Parathyroid adenoma (tissue), 2 donors: Measurements from ENCODE around the gene APC2.

ENCODE experiments used
- H2AFZ ChIP-seq: fragments of 300-600 bp; sonication (generic); one replicate; pipeline ENCODE4 v1.7.0; 2017; ENCODE audit warnings: antibody characterized with exemption, mild to moderate bottlenecking
- H3K27ac ChIP-seq: fragments of 300-600 bp; sonication (generic); one replicate; pipeline ENCODE4 v1.7.0; 2017
- H3K27me3 ChIP-seq: fragments of 300-600 bp; sonication (generic); one replicate; pipeline ENCODE4 v1.7.0; 2017; ENCODE audit warnings: low read length; ENCODE audit not compliant: control insufficient read depth, insufficient read depth
- H3K36me3 ChIP-seq: fragments of 300-600 bp; sonication (generic); one replicate; pipeline ENCODE4 v1.7.0; 2017; ENCODE audit warnings: low read length; ENCODE audit not compliant: control insufficient read depth, insufficient read depth
- H3K4me1 ChIP-seq: fragments of 300-600 bp; sonication (generic); one replicate; pipeline ENCODE4 v1.7.0; 2017; ENCODE audit warnings: control low read depth
- H3K4me2 ChIP-seq: fragments of 300-600 bp; sonication (generic); one replicate; pipeline ENCODE4 v1.7.0; 2017; ENCODE audit warnings: low read length
- H3K4me3 ChIP-seq: fragments of 300-600 bp; sonication (generic); one replicate; pipeline ENCODE4 v1.7.0; 2017; ENCODE audit warnings: low read depth, low read length
- H3K79me2 ChIP-seq: fragments of 300-600 bp; sonication (generic); one replicate; pipeline ENCODE4 v1.7.0; 2017; ENCODE audit warnings: control low read depth
- H3K9ac ChIP-seq: fragments of 300-600 bp; sonication (generic); one replicate; pipeline ENCODE4 v1.7.0; 2017; ENCODE audit warnings: mild to moderate bottlenecking
- H3K9me3 ChIP-seq: fragments of 300-600 bp; sonication (generic); one replicate; pipeline ENCODE4 v1.7.0; 2017; ENCODE audit warnings: low read length; ENCODE audit not compliant: control insufficient read depth
- TF ChIP-seq, protein P1 (sequence below): fragments of 300-600 bp; sonication (generic); IDR thresholded peaks from one replicate; pipeline ENCODE4 v1.7.0; 2017; ENCODE audit warnings: antibody characterized with exemption, mild to moderate bottlenecking
- donor health status: primary hyperparathyroidism.

The APC2 gene

DNA sequence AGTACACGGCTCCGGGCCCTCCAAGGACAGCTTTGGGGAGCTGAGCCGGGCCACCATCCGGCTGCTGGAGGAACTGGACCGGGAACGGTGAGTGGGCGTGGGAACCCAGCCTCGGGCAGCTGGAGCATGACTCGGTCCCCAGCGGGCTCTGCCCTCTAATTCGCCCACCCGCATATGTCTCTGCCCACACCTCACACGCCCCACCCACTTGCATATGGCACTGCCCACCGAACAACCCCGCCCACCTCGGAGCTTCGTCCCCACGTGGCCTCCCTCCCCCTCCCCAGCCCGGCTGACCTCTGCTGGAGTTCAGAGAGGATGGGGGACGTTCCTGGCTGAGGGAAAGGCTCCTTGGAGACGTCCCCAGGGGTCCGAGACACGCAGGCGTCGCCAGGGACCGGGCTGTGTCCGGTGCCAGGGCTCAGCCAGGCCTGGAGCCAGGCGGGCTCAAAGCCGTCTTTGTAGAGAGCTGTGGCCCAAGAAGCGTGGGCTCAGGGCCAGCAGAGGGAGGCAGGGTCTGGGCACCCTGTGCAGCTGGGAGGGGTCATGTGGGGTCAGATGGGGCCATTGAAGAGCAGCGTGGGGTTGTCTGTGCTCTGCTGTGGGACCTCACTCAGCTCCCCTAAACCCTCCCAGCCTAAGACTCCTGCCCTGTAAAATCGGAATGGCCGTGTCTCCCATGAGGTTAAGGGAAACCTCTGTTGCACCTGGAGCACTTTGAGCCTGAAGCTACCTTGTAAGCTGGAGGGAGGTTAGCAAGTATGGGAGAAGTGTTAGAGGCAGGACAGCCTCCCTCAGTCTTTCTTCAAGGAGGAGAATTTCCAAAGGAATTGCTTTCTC, 3.8 kb downstream of the APC2 start:
- H3K4me1 ChIP-seq, result peaks cover 3% of the 10 kb centered on the region
- H3K4me2 ChIP-seq, result no peak overlapping the region
- H3K79me2 ChIP-seq, result no peaks in the 10 kb centered on the region
- no peaks in the 10 kb centered on the region for H3K36me3 ChIP-seq
- TF ChIP-seq, protein P1, sequence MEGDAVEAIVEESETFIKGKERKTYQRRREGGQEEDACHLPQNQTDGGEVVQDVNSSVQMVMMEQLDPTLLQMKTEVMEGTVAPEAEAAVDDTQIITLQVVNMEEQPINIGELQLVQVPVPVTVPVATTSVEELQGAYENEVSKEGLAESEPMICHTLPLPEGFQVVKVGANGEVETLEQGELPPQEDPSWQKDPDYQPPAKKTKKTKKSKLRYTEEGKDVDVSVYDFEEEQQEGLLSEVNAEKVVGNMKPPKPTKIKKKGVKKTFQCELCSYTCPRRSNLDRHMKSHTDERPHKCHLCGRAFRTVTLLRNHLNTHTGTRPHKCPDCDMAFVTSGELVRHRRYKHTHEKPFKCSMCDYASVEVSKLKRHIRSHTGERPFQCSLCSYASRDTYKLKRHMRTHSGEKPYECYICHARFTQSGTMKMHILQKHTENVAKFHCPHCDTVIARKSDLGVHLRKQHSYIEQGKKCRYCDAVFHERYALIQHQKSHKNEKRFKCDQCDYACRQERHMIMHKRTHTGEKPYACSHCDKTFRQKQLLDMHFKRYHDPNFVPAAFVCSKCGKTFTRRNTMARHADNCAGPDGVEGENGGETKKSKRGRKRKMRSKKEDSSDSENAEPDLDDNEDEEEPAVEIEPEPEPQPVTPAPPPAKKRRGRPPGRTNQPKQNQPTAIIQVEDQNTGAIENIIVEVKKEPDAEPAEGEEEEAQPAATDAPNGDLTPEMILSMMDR, result no peak
- H3K9ac ChIP-seq, result no peak overlapping the region
- peaks cover 17% of the 10 kb centered on the region for H3K27me3 ChIP-seq
- H3K27ac ChIP-seq, result no peak overlapping the region
- no peak overlapping the region for H2AFZ ChIP-seq
- H3K4me3 ChIP-seq, result no peak overlapping the region
- no peaks in the 10 kb centered on the region for H3K9me3 ChIP-seq

DNA sequence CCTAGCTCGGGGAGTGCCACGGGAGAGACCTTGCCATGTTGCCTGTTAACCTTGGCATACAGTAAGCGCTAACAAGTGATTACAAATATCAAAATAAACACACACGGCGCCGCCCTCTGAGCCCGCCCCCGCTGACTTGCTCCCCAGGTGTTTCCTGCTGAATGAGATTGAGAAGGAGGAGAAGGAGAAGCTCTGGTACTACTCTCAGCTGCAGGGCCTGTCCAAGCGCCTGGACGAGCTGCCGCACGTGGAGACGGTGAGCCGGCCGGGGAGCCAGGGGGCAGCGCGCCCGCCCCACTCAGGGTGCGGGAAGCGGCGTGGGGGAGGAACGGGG, 5.0 kb downstream of the APC2 start:
- H3K4me2 ChIP-seq, result no peak overlapping the region
- H2AFZ ChIP-seq, result no peak overlapping the region
- peaks cover 13% of the 10 kb centered on the region for H3K27me3 ChIP-seq
- H3K9ac ChIP-seq, result no peak overlapping the region
- no peaks in the 10 kb centered on the region for H3K9me3 ChIP-seq
- H3K79me2 ChIP-seq, result no peaks in the 10 kb centered on the region
- TF ChIP-seq, protein P1, result no peak
- no peak overlapping the region for H3K4me3 ChIP-seq
- H3K4me1 ChIP-seq, result peaks cover 3% of the 10 kb centered on the region
- H3K27ac ChIP-seq, result no peak overlapping the region
- H3K36me3 ChIP-seq, result no peaks in the 10 kb centered on the region

DNA sequence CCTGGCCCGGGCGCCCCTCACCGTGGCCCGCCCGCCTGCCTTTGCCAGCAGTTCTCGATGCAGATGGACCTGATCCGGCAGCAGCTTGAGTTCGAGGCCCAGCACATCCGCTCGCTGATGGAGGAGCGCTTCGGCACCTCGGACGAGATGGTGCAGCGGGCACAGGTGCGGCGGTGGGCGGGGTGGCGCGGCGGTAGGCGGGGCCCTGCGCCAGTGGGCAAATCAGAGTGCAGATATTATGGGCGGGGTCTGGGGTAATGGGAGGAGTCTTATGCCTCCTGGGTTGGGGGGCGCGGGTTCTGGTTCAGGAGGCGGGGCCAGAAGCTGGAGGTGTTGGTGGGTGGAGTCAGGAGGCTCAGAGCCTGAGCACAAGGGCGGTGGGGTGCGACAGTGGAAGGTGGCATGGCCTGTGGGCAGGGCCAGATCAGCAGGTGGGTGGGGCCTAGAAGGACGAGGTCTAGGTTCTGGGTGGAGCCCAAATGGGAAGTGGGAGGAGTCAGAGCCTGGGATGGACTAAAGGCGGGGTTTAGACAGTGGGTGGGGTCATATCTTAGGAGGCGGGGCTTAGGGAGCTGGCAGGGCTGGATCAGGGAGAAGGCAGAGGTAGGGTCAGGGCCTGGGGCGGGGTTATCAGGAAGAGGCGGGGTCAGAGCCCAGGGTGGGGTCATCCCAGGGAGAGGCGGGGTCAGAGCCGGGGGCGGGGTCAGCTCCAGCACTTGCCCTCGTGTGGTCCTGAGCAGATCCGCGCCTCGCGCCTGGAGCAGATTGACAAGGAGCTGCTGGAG, 5.6 kb downstream of the APC2 start:
- no peak overlapping the region for H3K4me2 ChIP-seq
- H3K9me3 ChIP-seq, result no peaks in the 10 kb centered on the region
- H3K9ac ChIP-seq, result no peak overlapping the region
- H3K36me3 ChIP-seq, result no peaks in the 10 kb centered on the region
- H3K27me3 ChIP-seq, result peaks cover 10% of the 10 kb centered on the region
- no peak overlapping the region for H3K4me3 ChIP-seq
- no peaks in the 10 kb centered on the region for H3K79me2 ChIP-seq
- no peak overlapping the region for H3K27ac ChIP-seq
- peaks cover 3% of the 10 kb centered on the region for H3K4me1 ChIP-seq
- TF ChIP-seq, protein P1, result no peak
- H2AFZ ChIP-seq, result no peak overlapping the region

DNA sequence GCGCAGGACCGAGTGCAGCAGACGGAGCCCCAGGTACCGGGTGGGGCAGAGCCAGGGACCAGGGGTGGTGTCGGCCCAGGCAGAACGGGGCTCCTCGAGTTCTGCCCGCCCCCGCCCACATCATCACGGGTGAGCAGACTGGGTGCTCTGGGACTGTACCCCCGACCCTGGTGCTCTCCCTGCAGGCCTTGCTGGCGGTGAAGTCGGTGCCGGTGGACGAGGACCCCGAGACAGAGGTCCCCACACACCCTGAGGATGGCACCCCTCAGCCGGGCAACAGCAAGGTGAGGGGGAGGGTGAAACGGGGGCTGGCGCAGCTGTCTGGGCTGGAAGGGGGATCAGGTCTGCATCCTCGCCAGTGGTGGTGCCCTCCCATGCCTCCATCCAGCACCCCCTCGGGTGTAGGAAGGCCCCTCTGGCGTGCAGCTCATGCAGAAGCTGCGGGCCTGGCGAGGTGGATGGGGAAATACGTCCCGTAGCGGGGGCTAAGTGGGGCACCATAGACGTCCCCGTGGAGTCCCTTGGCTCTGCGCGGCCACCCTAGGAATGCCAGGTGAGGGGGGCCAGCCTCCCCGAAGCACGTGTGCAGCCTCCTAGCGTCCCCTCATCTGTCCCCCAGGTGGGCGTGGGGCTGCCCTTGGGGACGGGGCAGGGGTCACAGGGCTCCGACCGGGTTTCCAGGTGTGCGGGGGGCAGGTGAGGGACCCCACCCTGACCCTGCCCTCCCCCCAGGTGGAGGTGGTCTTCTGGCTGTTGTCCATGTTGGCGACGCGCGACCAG, 6.4 kb downstream of the APC2 start:
- H3K79me2 ChIP-seq, result no peaks in the 10 kb centered on the region
- H3K27me3 ChIP-seq, result peaks cover 8% of the 10 kb centered on the region
- H3K4me1 ChIP-seq, result peaks cover 3% of the 10 kb centered on the region
- no peaks in the 10 kb centered on the region for H3K36me3 ChIP-seq
- H3K27ac ChIP-seq, result no peak overlapping the region
- H3K4me3 ChIP-seq, result no peak overlapping the region
- H3K4me2 ChIP-seq, result no peak overlapping the region
- no peak overlapping the region for H2AFZ ChIP-seq
- TF ChIP-seq, protein P1, result no peak
- no peak overlapping the region for H3K9ac ChIP-seq
- H3K9me3 ChIP-seq, result no peaks in the 10 kb centered on the region
